Left hindlimb (tissue), 1 donor: Measurements from ENCODE around the gene C13orf46.
"Not testable (repeated sequence)": the region's sequence is repeated elsewhere in the genome, so short reads cannot be mapped to it uniquely, and the experiment has no call there.

Experiments used
- DNase-seq: peaks from one replicate; pipeline ENCODE4 v3.0.0-alpha.2; 2018

Gene C13orf46

GRCh38 chr13:113973218-113974164 is at the start of gene C13orf46:
Gene C13orf46, minus strand, starts transcription at chr13:113974076. Its CDS starts 79 bp downstream, at chr13:113973997.
- no peak for DNase-seq

GRCh38 chr13:114022876-114023275 is 49.0 kb upstream of the C13orf46 start:
- no peak for DNase-seq

- no peak for DNase-seq
Observed at GRCh38 chr13:114022309-114022669, 48.4 kb upstream of the C13orf46 start.

GRCh38 chr13:114021464-114022308 is 47.8 kb upstream of the C13orf46 start:
- DNase-seq, result no peak

GRCh38 chr13:114020750-114021463 is 47.0 kb upstream of the C13orf46 start:
- DNase-seq, result no peak

GRCh38 chr13:114020134-114020533 is 46.3 kb upstream of the C13orf46 start:
- DNase-seq, result not testable (repeated sequence)

GRCh38 chr13:114019367-114019766 is 45.5 kb upstream of the C13orf46 start:
- DNase-seq, result no peak

- no peak for DNase-seq
Observed at GRCh38 chr13:114018461-114019055, 44.7 kb upstream of the C13orf46 start.

GRCh38 chr13:114017966-114018365 is 44.1 kb upstream of the C13orf46 start:
- no peak for DNase-seq

GRCh38 chr13:114017028-114017630 is 43.3 kb upstream of the C13orf46 start:
- DNase-seq, result no peak

GRCh38 chr13:114016321-114017027 is 42.6 kb upstream of the C13orf46 start:
- DNase-seq, result no peak

GRCh38 chr13:114015969-114016295 is 42.1 kb upstream of the C13orf46 start:
- DNase-seq, result no peak

GRCh38 chr13:114015111-114015968 is 41.5 kb upstream of the C13orf46 start:
- DNase-seq, result no peak

- no peak for DNase-seq
Observed at GRCh38 chr13:114013952-114014629, 40.2 kb upstream of the C13orf46 start.

GRCh38 chr13:114013336-114013735 is 39.5 kb upstream of the C13orf46 start:
- no peak for DNase-seq

- DNase-seq, result no peak
Observed at GRCh38 chr13:114012921-114013320, 39.0 kb upstream of the C13orf46 start.

GRCh38 chr13:114012141-114012540 is 38.3 kb upstream of the C13orf46 start:
- no peak for DNase-seq

- no peak for DNase-seq
Observed at GRCh38 chr13:114011226-114011625, 37.4 kb upstream of the C13orf46 start.

- DNase-seq, result no peak
Observed at GRCh38 chr13:114010401-114011101, 36.7 kb upstream of the C13orf46 start.
